MCF 10A (cell line): Measurements from ENCODE around the gene KANK4. TPM values are rescaled to one million over a fixed set of nuclear protein-coding genes. Genes with fewer than 3 reads are reported as not detected.

Experiments
- BruUV-seq: library from RNA; stranded (reverse); fragments of 400-500 nt; replicated peaks from 2 replicates; lab custom pipeline; 2021; lab: Mats Ljungman, UMichigan
- CTCF ChIA-PET: fragments of 300-600 bp; sonication (Branson Sonifier 250); formaldehyde crosslinking; extraction: SDS; loops from one replicate; lab custom pipeline; 2021; ENCODE audit warnings: antibody characterized with exemption, inconsistent platforms; lab: Yijun Ruan, JAX
- POLR2A ChIA-PET: fragments of 300-600, 350-650 bp; sonication (Branson Sonifier 250); formaldehyde crosslinking; extraction: SDS; loops from one replicate; lab custom pipeline; 2020; ENCODE audit warnings: antibody characterized with exemption, inconsistent platforms; lab: Yijun Ruan, JAX
- DNase-seq: peaks from one replicate; pipeline ENCODE4 v3.0.0-alpha.2; 2018; ENCODE audit not compliant: unreplicated experiment
- H3K27ac Mint-ChIP-seq: one replicate; pipeline ENCODE4 v1.8.0; 2022; ENCODE audit warnings: mild to moderate bottlenecking, low read depth, mixed read lengths; ENCODE audit not compliant: unreplicated experiment
- H3K27me3 Mint-ChIP-seq: one replicate; pipeline ENCODE4 v1.8.0; 2022; ENCODE audit warnings: mixed read lengths; ENCODE audit not compliant: insufficient read depth, unreplicated experiment
- H3K36me3 Mint-ChIP-seq: one replicate; pipeline ENCODE4 v1.8.0; 2022; ENCODE audit warnings: mild to moderate bottlenecking, moderate library complexity, mixed read lengths; ENCODE audit not compliant: insufficient read depth, unreplicated experiment
- H3K4me1 Mint-ChIP-seq: one replicate; pipeline ENCODE4 v1.8.0; 2022; ENCODE audit warnings: mixed read lengths; ENCODE audit not compliant: insufficient read depth, unreplicated experiment
- H3K4me3 Mint-ChIP-seq: one replicate; pipeline ENCODE4 v1.8.0; 2022; ENCODE audit warnings: mild to moderate bottlenecking, moderate library complexity, mixed read lengths; ENCODE audit not compliant: unreplicated experiment
- H3K9me3 Mint-ChIP-seq: one replicate; pipeline ENCODE4 v1.8.0; 2022; ENCODE audit warnings: mixed read lengths; ENCODE audit not compliant: unreplicated experiment
- CTCF ChIP-seq: fragments of 200-600 bp; IDR thresholded peaks from one replicate; pipeline ENCODE4 v1.8.0; 2022; ENCODE audit warnings: antibody characterized with exemption, mild to moderate bottlenecking; ENCODE audit not compliant: unreplicated experiment
- intact Hi-C: fragments of 100-400 bp; cut with micrococcal nuclease; formaldehyde crosslinking; loops from 2 replicates; pipeline ENCODE4 v1.14.1; 2022
- total RNA-seq: library from RNA; stranded (reverse); gene quantifications from 2 replicates; pipeline ENCODE4 v1.2.3, GENCODE V29; 2022

KANK4 gene
- total RNA-seq, 1 experiment from 2014 or later = 0.51 TPM

GRCh38 chr1:62263006-62263813 is 56.0 kb downstream of the KANK4 start:
- CTCF ChIA-PET = interaction anchor here (0.5 to 1.3 kb wide), 7 partner anchors 19 to 119 kb away, joined by 3 to 7 read pairs (median 3); partner anchors contain the start of gene KANK4
- no peak overlapping the region for H3K4me3 Mint-ChIP-seq
- H3K36me3 Mint-ChIP-seq = no peaks in the 10 kb centered on the region
- intact Hi-C loops = no loop called here
- no peak overlapping the region for H3K27ac Mint-ChIP-seq
- no peak for DNase-seq
- no peaks in the 10 kb centered on the region for H3K4me1 Mint-ChIP-seq
- no TSS peak for BruUV-seq
- POLR2A ChIA-PET = interaction anchor here (1.2 kb wide), 1 partner anchor 21 kb away, joined by 4 read pairs; no protein-coding TSS in a partner anchor
- no peaks in the 10 kb centered on the region for H3K27me3 Mint-ChIP-seq
- H3K9me3 Mint-ChIP-seq = no peaks in the 10 kb centered on the region
- no peak for TF ChIP-seq CTCF

GRCh38 chr1:62260688-62261087 is 58.5 kb downstream of the KANK4 start:
- intact Hi-C loops = no loop called here
- H3K4me1 Mint-ChIP-seq = no peaks in the 10 kb centered on the region
- H3K9me3 Mint-ChIP-seq = no peaks in the 10 kb centered on the region
- DNase-seq = no peak
- BruUV-seq = no TSS peak
- ChIA-PET POLR2A (no interaction called here), CTCF (no interaction called here)
- TF ChIP-seq CTCF = no peak
- no peak overlapping the region for H3K4me3 Mint-ChIP-seq
- H3K36me3 Mint-ChIP-seq = no peaks in the 10 kb centered on the region
- no peak overlapping the region for H3K27ac Mint-ChIP-seq
- H3K27me3 Mint-ChIP-seq = no peaks in the 10 kb centered on the region

GRCh38 chr1:62259551-62259950 is 59.7 kb downstream of the KANK4 start:
- no peak overlapping the region for H3K4me3 Mint-ChIP-seq
- no peaks in the 10 kb centered on the region for H3K4me1 Mint-ChIP-seq
- no TSS peak for BruUV-seq
- H3K27me3 Mint-ChIP-seq = no peaks in the 10 kb centered on the region
- ChIA-PET CTCF (interaction anchor here (0.6 kb wide), 1 partner anchor 1268 kb away, joined by 3 read pairs; no protein-coding TSS in a partner anchor), POLR2A (no interaction called here)
- H3K9me3 Mint-ChIP-seq = no peaks in the 10 kb centered on the region
- no peak overlapping the region for H3K27ac Mint-ChIP-seq
- no peak for DNase-seq
- TF ChIP-seq CTCF = no peak
- intact Hi-C loops = no loop called here
- H3K36me3 Mint-ChIP-seq = no peaks in the 10 kb centered on the region

GRCh38 chr1:62250126-62250726 is 69.0 kb downstream of the KANK4 start:
- no peaks in the 10 kb centered on the region for H3K27me3 Mint-ChIP-seq
- ChIA-PET CTCF (interaction anchor here (1.0 to 1.1 kb wide), 2 partner anchors 18 to 74 kb away, joined by 3 read pairs; no protein-coding TSS in a partner anchor), POLR2A (interaction anchor here (1.1 kb wide), 1 partner anchor 12 kb away, joined by 5 read pairs; no protein-coding TSS in a partner anchor)
- no peaks in the 10 kb centered on the region for H3K9me3 Mint-ChIP-seq
- TF ChIP-seq CTCF = no peak
- H3K36me3 Mint-ChIP-seq = no peaks in the 10 kb centered on the region
- intact Hi-C loops = no loop called here
- H3K4me1 Mint-ChIP-seq = peaks cover 4% of the 10 kb centered on the region
- no peak overlapping the region for H3K4me3 Mint-ChIP-seq
- BruUV-seq = no TSS peak
- H3K27ac Mint-ChIP-seq = no peak overlapping the region
- no peak for DNase-seq
